GM18502 (cell line): ENCODE results near the gene UNC13B.
"Not testable (repeated sequence)": the region's sequence is repeated elsewhere in the genome, so short reads cannot be mapped to it uniquely, and the experiment has no call there.

ENCODE experiments used
- ATAC-seq: cut with Tn5 transposase; IDR thresholded peaks from one replicate; pipeline ENCODE4 v1.9.1; 2021; ENCODE audit warnings: mild to moderate bottlenecking; ENCODE audit not compliant: unreplicated experiment, poor library complexity

The UNC13B gene

DNA sequence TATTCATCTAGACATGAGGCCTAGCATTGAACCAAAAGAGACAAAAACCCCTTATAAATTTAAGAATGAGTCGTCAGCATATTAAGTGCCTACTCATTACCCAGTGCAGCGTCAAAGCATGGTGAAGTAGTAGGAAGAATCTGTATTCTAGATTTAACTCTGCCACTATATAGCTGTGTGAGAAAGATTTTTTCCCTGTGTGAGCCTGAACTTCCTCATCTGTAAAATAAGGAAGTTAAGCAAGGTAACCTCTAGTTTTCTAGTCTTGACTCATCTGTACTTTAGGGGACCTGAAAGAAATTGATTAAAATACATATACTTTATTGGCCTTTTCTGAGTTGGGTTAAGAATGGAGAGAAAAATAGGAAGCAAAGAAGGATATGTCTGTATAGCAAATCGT is 246.0 kb downstream of the UNC13B start:
- ATAC-seq = no peak

DNA sequence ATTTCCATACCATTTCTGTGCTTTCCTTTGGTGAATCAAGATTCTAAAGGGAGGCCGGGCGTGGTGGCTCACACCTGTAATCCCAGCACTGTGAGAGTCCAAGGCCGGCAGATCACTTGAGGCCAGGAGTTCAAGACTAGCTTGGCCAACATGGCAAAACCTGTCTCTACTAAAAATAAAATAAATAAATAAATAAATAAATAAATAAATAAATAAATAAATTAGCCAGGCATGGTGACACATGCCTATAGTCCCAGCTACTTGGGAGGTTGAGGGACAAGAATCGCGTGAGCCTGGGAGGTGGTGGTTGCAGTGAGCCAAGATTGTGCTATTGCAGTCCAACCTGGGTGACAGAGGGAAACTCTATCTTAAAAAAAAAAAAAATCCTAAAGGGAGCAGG is 247.6 kb downstream of the UNC13B start:
- not testable (repeated sequence) for ATAC-seq

DNA sequence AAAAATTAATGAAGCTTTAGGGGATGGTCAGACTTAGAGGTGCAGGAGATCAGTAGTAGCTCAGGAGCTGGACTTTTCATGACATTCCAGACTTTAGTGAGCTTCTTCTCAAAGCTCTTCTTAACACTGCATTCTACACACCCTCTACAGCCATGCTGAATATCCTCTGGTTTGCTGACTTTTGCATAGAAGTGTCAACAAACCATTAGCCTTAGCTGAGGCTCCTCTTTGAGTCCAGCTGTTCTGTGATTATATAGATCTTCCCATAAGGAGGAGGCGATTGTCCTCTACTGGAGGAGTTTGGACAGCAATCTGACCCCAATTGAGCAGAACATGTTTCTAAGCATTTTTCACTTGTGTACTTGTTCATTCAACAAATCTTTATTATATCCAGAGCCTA is 253.1 kb downstream of the UNC13B start:
- ATAC-seq = no peak

DNA sequence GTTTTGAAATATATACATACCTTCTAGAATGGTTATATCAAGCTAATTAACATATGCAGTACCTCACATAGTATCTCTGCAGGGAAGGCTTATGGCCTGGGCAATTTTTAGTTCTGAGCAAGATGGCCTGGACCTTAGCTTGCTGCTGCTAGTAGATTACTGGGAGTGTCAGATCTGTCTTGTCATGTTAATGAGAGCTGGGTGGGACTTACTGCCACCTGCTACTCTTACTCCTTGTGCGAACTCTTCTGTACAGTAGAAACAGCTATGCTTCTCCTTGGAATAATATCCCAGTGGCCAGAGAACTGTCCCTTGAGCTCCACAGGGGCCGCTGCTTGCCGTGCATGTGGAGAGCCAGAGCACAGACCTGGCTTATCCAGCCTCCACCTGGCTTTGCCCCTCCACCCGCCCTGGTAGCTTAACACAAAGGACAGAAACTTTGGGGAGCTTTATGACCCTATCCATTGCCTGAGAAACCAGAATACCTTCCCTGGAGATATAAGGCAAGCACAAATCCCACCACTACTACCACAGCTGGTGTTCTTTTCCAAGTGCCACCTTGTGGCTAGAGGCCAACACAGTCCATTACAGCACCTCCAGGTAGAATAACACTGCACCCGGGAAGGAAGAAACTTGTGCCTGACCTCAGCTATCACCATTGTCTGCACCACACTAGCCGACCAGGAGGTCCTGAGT is 253.7 kb downstream of the UNC13B start:
- no peak for ATAC-seq

DNA sequence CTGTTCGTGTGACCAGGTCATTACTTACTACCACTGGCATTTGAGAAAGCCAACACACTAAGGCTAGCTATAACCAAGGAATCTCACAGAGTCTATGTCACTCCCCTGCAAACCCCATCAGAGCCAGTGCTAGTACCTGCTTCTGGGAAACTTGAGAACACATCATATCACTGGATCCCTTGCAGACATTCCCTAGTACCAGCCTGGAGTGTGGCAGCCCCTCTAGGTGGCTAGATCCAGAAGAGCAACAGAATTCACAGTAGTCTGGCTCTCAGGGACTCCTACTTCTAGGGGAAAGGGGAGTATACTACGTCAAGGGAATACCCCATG is 254.3 kb downstream of the UNC13B start:
- ATAC-seq = no peak

DNA sequence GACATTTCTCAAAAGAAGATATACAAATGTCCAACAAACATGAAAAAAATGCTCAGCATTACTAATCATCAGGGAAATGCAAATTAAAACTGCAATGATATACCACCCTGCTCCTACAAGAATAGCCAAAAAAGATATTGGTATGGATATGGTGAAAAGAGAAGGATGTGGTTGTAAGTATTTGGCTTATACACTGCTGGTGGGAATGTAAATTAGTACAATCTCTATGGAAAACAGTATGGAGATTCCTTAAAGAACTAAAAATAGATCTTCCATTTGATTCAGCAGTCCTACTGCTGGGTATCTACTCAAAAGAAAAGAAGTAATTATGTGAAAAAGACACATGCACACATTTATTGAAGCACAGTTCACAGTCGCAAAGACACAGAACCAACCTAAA is 260.5 kb downstream of the UNC13B start:
- no peak for ATAC-seq

DNA sequence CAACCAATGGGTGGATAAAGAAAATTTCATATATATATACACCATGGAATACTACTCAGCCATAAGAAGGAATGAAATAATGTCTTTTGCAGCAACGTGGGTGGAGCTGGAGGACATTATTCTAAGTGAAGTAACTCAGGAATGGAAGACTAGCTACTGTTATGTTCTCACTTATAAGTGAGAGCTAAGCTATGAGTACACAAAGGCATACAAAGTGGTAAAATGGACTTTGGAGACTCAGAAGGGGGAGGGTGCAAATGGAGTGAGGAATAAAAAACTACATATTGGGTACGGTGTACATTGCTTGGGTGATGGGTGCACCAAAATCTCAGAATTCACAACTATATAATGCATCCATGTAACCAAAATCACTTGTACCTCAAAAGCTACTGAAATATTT is 260.9 kb downstream of the UNC13B start:
- no peak for ATAC-seq

DNA sequence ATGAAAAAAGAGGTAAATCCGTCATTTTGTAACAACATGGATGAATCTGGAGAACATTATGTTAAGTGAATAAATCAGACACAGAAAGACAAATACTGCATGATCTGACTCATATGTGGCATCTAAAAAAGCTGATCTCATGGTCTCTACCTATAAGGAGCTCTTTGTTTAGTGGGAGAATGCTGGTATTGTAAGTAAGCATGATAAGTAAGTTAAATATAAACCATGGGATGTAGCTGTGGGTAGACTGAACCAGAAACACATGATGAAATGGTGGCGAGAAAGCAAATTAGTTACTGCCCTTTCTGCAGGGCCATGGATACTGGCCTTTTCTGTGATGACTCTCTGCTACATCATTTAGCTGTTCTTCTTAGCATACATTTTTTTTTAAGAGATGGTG is 261.7 kb downstream of the UNC13B start:
- ATAC-seq = no peak

DNA sequence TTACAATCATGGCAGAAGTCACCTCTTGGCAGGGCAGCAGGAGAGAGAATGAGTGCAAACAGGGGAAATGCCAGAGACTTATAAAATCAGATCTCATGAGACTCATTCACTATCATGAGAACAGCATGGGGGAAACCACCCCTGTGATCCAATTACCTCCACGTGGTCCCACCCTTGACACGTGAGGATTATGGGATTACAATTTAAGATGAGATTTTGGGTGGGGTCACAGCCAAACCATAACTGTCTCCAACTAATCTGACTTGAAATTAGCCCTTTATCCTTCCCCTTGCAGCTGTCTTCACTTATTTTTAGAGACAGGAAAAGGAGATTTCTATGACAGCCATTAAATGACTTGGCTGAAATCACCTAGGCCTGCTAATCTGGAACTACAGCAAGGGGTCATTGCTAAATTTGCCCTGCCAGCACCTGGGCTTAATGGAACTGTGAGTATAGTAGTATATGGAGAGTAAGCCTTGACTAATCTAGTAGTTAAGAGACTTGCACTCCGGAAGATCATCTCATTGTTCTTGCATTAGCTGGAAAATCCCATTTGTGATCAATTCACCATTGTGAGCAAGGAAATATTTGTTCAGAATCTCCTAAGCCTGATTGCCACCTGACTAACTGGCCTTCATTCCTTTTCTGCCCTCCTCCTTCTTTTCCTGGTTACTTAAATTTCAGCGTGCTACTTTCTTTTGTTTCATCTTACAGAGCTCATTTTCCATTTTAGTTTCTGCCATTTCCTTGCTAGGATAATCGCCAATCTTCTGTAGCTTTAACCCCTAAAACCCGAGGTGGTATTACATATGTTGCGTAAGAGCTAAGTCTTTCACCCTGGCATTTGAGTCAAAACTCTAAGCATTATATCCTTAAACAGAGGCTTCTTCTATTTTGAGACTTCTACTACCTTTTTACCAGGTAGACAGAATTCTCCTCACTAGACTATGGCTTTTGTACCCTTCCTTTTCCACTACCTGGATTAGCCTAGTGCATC is 262.8 kb downstream of the UNC13B start:
- ATAC-seq = no peak

DNA sequence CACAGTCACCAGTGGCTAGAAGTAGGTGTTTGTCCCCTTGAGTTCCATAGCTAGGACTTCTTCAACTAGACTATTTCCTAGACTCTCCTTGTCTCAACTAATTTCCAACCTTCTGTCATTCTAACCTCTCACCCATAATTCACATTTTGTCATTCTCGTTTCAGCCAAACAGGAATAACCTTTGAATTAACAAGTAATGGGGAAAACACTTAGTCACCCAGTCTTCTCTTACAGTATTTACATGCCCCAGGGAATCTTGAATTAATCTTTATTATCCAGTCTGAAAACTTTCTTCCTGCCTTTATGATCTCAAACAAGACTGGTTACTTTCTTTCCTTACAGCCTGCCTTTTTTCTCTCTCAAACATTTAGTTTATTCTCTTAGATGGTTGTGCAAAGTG is 264.8 kb downstream of the UNC13B start:
- ATAC-seq = no peak

DNA sequence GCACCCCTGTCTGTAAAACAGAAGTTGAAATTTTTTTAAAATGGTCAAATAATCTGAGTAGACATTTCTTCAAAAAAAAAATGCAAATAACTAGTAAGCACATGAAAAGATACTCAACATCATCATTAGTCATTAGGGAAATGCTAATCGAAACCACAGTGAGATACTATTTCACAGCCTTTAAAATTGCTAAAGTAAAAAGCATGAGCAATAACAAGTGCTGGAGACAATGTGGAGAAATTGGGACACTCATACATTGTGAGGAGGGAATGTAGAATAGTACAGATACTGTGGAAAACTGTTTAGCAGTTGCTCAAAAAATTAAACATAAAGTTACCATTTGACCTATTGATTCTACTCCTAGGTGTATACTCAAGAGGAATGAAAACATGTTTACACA is 269.7 kb downstream of the UNC13B start:
- ATAC-seq = no peak

DNA sequence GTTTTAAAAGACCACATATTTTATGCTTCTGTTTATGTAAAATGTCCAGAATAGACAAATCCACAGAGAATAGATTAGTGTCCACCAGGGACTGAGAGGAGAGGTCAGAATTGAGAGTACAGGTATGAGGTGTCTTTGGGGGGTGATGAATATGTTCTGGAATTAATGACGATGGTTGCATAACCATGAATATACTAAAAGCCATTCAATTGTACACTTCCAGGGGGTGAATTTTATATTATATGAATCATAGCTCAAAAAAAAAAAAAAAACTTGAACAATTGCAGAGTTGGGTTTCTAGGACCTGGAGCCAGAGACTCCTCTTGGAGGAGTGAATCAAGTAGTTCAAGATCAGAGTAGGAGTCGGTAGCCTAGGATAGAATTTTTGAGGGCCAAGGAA is 270.3 kb downstream of the UNC13B start:
- ATAC-seq = no peak

DNA sequence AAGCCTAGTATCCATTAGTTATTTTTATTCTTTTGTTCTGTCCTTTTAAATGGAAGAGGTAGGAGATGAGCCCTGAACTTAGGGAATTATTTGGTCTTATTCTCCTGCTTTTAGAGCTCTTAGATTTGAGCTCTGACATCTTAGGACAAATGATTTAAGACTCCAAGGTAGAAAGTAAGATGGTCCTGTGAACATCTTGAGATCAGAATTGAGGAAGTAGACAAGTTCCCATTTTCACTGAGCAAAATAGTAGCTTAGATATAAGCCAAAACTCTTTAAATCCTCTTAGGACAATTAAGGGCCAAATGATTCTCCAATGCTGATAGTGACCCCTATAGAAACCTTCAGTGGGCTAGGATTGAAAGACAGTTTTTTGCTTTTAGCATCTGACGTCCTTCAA is 275.1 kb downstream of the UNC13B start:
- no peak for ATAC-seq

DNA sequence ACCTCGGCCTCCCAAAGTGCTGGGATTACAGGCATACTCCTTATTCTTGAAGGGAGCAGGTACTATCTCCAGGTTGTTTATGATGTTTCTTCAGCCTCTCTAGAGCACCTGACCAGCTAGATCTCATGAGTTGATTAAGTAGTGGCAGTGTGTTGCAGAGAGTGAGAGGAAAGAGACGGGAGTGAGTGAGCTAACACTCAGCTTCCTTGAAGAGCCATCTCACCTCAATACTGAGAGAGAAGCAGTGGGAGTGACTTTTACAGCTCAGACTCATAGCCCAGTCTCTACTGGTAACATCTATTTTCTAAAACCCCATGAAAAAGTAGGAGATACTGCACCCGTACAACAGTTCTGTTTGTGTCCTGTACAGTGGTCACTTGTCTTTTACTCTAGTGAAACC is 284.2 kb downstream of the UNC13B start:
- no peak for ATAC-seq

DNA sequence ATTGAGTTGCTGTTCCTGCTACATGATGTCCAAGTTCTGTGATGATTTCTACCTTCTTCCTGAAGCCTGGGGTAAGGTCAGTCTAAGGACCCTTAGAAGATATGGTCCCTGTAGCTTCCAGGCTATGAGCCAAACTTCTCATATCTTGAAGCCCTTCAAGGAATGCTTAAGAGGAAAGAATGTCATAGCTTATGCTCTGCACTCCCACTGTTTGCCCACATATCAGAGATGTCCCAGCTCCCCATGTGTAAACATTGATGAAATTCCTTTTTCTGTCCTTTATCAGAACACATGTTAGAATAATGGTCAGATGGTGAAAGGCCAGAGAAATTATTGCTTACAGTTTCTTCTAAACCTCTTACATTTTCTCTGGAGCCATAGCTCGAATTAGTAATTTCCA is 286.7 kb downstream of the UNC13B start:
- ATAC-seq = no peak

DNA sequence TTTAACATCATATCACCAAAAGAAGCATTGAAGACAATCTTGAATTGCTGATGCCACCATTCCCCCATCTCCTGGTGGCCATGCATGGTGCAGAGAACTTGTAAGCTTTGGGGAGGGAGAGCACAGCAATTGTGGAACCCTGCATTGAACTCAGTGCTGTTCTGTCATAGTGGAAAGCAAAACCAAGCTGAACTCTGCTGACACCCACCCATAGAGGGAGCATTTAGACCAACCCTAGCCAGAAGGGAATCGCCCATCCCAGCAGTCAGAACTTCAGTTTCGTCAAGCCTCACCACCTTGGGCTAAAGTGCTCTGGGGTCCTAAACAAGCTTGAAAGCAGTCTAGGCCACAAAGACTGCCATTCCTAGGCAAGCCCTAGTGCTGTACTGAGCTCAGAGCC is 290.7 kb downstream of the UNC13B start:
- no peak for ATAC-seq

DNA sequence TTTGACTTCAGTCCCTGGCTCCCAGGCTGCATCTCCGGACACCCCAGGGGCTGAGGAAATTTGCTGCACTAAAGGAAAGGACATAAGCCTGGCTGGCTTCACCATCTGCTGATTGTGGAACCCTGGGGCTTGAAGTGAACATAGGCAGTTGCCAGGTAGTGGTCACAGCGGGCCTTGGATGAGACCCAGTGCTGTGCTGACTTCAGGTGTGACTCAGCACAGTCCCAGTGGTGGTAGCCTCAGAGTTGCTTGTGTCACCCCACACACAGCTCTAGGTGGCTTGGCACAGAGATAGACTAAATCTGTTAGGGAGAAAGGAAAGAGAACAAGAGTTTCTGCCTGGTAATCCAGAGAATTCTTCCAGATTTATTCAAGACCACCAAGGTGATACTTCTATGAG is 292.0 kb downstream of the UNC13B start:
- no peak for ATAC-seq
